Esophagus mucosa (tissue), 1 donor: ENCODE measurements around the gene TNS2. TPM values are rescaled to one million over a fixed set of nuclear protein-coding genes. Genes with fewer than 3 reads are reported as not detected.

Experiments used
- total RNA-seq: library from RNA; stranded (reverse); gene quantifications from one replicate; pipeline ENCODE4 v1.2.4, GENCODE V29; 2023
- donor health status: DM: yes; HTN: yes; CAD: no.

TNS2 gene
- total RNA-seq, 1 donor from 2014 or later, result 10.6 TPM

Other genes starting within 250 kb of the TNS2 start
- 1,080 TPM for gene KRT4, start 235.9 kb upstream of the TNS2 start, total RNA-seq
- gene KRT79, start 215.8 kb upstream of the TNS2 start, total RNA-seq, result 0.32 TPM
- gene KRT78, start 201.1 kb upstream of the TNS2 start, total RNA-seq, result 291 TPM
- gene KRT8, start 145.0 kb upstream of the TNS2 start, total RNA-seq, result 40.1 TPM
- 80.0 TPM for gene KRT18, start 100.9 kb upstream of the TNS2 start, total RNA-seq
- gene EIF4B, start 43.6 kb upstream of the TNS2 start, total RNA-seq, result 344 TPM
- 29.3 TPM for gene SPRYD3, start 29.3 kb downstream of the TNS2 start, total RNA-seq
- 50.5 TPM for gene IGFBP6, start 47.6 kb downstream of the TNS2 start, total RNA-seq
- not detected for gene SOAT2, start 53.4 kb downstream of the TNS2 start, total RNA-seq
- gene ZNF740, start 130.7 kb downstream of the TNS2 start, total RNA-seq, result 19.6 TPM
- 17.1 TPM for gene CSAD, start 130.9 kb downstream of the TNS2 start, total RNA-seq
- gene ITGB7, start 157.2 kb downstream of the TNS2 start, total RNA-seq, result 7.0 TPM
- 168 TPM for gene RARG, start 182.1 kb downstream of the TNS2 start, total RNA-seq
- 33.8 TPM for gene ESPL1, start 218.2 kb downstream of the TNS2 start, total RNA-seq
- 306 TPM for gene PFDN5, start 245.5 kb downstream of the TNS2 start, total RNA-seq
- 30.2 TPM for gene MYG1, start 249.6 kb downstream of the TNS2 start, total RNA-seq